Activated T-cell treated with anti-CD3 and anti-CD28 coated beads for 48 hours (primary cell): ENCODE data around the gene SAMD5.

Source experiments
- DNase-seq: peaks from one replicate; pipeline ENCODE4 v3.0.0-alpha.2; 2020; ENCODE audit warnings: low read depth

Gene SAMD5

GRCh38 chr6:147508042-147508865 is at the start of gene SAMD5:
TSS of gene SAMD5 (plus strand) at chr6:147508690. CDS start at chr6:147508929, 239 bp downstream.
- DNase-seq = peak; percentile 29

GRCh38 chr6:147459780-147460179 is 48.7 kb upstream of the SAMD5 start:
- DNase-seq = no peak

- DNase-seq = no peak
Observed at GRCh38 chr6:147463651-147464050, 44.8 kb upstream of the SAMD5 start.

GRCh38 chr6:147467428-147467827 is 41.1 kb upstream of the SAMD5 start:
- no peak for DNase-seq

GRCh38 chr6:147467886-147468285 is 40.6 kb upstream of the SAMD5 start:
- no peak for DNase-seq

- DNase-seq = no peak
Observed at GRCh38 chr6:147468634-147469033, 39.9 kb upstream of the SAMD5 start.

- no peak for DNase-seq
Observed at GRCh38 chr6:147479857-147480256, 28.6 kb upstream of the SAMD5 start.

- DNase-seq = no peak
Observed at GRCh38 chr6:147486683-147487082, 21.8 kb upstream of the SAMD5 start.

GRCh38 chr6:147497472-147497871 is 11.0 kb upstream of the SAMD5 start:
- no peak for DNase-seq

GRCh38 chr6:147503587-147503986 is 4.9 kb upstream of the SAMD5 start:
- no peak for DNase-seq

GRCh38 chr6:147504848-147505247 is 3.6 kb upstream of the SAMD5 start:
- no peak for DNase-seq

GRCh38 chr6:147506704-147507114 is 1.8 kb upstream of the SAMD5 start:
- peak; percentile 62 for DNase-seq

- DNase-seq = peak; percentile 1
Observed at GRCh38 chr6:147507162-147508041, 1.1 kb upstream of the SAMD5 start.

GRCh38 chr6:147508866-147509608 is 547 bp downstream of the SAMD5 start:
- no peak for DNase-seq

- DNase-seq = no peak
Observed at GRCh38 chr6:147509891-147510290, 1.4 kb downstream of the SAMD5 start.

GRCh38 chr6:147510929-147511590 is 2.6 kb downstream of the SAMD5 start:
- no peak for DNase-seq

GRCh38 chr6:147514831-147515230 is 6.3 kb downstream of the SAMD5 start:
- no peak for DNase-seq

GRCh38 chr6:147515327-147515726 is 6.8 kb downstream of the SAMD5 start:
- DNase-seq = no peak

- no peak for DNase-seq
Observed at GRCh38 chr6:147522597-147522996, 14.1 kb downstream of the SAMD5 start.

GRCh38 chr6:147525519-147526209 is 17.2 kb downstream of the SAMD5 start:
- DNase-seq = no peak

GRCh38 chr6:147527197-147527596 is 18.7 kb downstream of the SAMD5 start:
- DNase-seq = no peak
